ENCODE data around the gene TRDMT1.

- no peak for TF ChIP-seq POLR2A (IDR thresholded peaks at IDR 0.05)
- no peak for TF ChIP-seq CTCF (IDR thresholded peaks at IDR 0.05)
- no peak for TF ChIP-seq POLR2AphosphoS5 (IDR thresholded peaks at IDR 0.05)
- TF ChIP-seq EP300 (IDR thresholded peaks at IDR 0.05) = no peak
Observed at GRCh38 chr10:17239345-17240085, 38.0 kb upstream of the TRDMT1 start.

Measured in suprapubic skin (tissue), 4 donors.